IMR-90 (cell line): ENCODE measurements around the gene ALOX15. TPM values are rescaled to one million over a fixed set of nuclear protein-coding genes. Genes with fewer than 3 reads are reported as not detected.

Experiments
- ATAC-seq: fragments of 200-7000 bp; cut with Tn5 transposase; 2 replicates; pipeline ENCODE4 v1.9.1; 2020; ENCODE audit warnings: low read depth, mild to moderate bottlenecking, moderate library complexity
- BruUV-seq: library from RNA; stranded (reverse); fragments of 400-500 nt; replicated peaks from 2 replicates; lab custom pipeline; 2021; lab: Mats Ljungman, UMichigan
- CTCF ChIA-PET: fragments of 300-600 bp; formaldehyde crosslinking; extraction: SDS; loops from one replicate; lab custom pipeline; 2021; ENCODE audit warnings: antibody characterized with exemption; lab: Yijun Ruan, JAX
- POLR2A ChIA-PET: fragments of 300-600 bp; sonication (Branson Sonifier 250); formaldehyde crosslinking; loops from one replicate; lab custom pipeline; 2022; ENCODE audit warnings: antibody characterized with exemption; ENCODE audit not compliant: unreplicated experiment; lab: Charles Lee
- DNase-seq: peaks from one replicate; pipeline ENCODE4 v3.0.0; 2013
- H2AFZ ChIP-seq: replicated peaks from 2 replicates; pipeline ENCODE3; 2013; ENCODE audit warnings: low read length, mild to moderate bottlenecking; ENCODE audit not compliant: poor library complexity
- H2AK5ac ChIP-seq: 2 replicates; pipeline ENCODE4 v1.6.1; 2013; ENCODE audit warnings: low read depth, low read length, inconsistent platforms
- H2AK9ac ChIP-seq: replicated peaks from 2 replicates; pipeline ENCODE3; 2013; ENCODE audit warnings: mild to moderate bottlenecking, low read depth, low read length, moderate library complexity; ENCODE audit not compliant: poor library complexity
- H2BK120ac ChIP-seq: 2 replicates; pipeline ENCODE4 v1.6.1; 2013; ENCODE audit warnings: low read depth, low read length, inconsistent platforms
- H2BK15ac ChIP-seq: 3 replicates; pipeline ENCODE4 v1.6.1; 2013; ENCODE audit warnings: low read depth, low read length, inconsistent platforms
- H2BK20ac ChIP-seq: 2 replicates; pipeline ENCODE4 v1.6.1; 2013; ENCODE audit warnings: low read depth, mild to moderate bottlenecking, inconsistent platforms, low read length, moderate library complexity
- H2BK5ac ChIP-seq: 2 replicates; pipeline ENCODE4 v1.6.1; 2013; ENCODE audit warnings: mild to moderate bottlenecking, low read depth, low read length, inconsistent platforms; ENCODE audit not compliant: poor library complexity, severe bottlenecking
- H3K14ac ChIP-seq: replicated peaks from 2 replicates; pipeline ENCODE4 v1.6.1; 2013; ENCODE audit warnings: low read depth, low read length, inconsistent platforms
- H3K18ac ChIP-seq: 2 replicates; pipeline ENCODE4 v1.6.1; 2013; ENCODE audit warnings: low read depth, low read length, control low read depth
- H3K23ac ChIP-seq: 2 replicates; pipeline ENCODE4 v1.6.1; 2013; ENCODE audit warnings: low read depth, low read length, inconsistent platforms
- H3K27ac ChIP-seq: 2 replicates; pipeline ENCODE4 v1.5.1; 2013; ENCODE audit warnings: mild to moderate bottlenecking, control low read depth, low read length; ENCODE audit not compliant: insufficient read depth
- H3K27me3 ChIP-seq: 2 replicates; pipeline ENCODE4 v1.6.1; 2013; ENCODE audit warnings: low read length; ENCODE audit not compliant: control insufficient read depth, insufficient read depth
- H3K36me3 ChIP-seq: 2 replicates; pipeline ENCODE4 v1.6.1; 2013; ENCODE audit warnings: low read length, mixed read lengths; ENCODE audit not compliant: control insufficient read depth, insufficient read depth
- H3K4ac ChIP-seq: 2 replicates; pipeline ENCODE4 v1.6.1; 2013; ENCODE audit warnings: low read depth, low read length, inconsistent platforms
- H3K4me1 ChIP-seq: 2 replicates; pipeline ENCODE4 v1.6.1; 2013; ENCODE audit warnings: low read length, mixed read lengths; ENCODE audit not compliant: control insufficient read depth, insufficient read depth
- H3K4me2 ChIP-seq: 2 replicates; pipeline ENCODE4 v1.6.1; 2013; ENCODE audit warnings: low read depth, mild to moderate bottlenecking, control low read depth, low read length, moderate library complexity
- H3K4me3 ChIP-seq: 2 replicates; pipeline ENCODE4 v1.5.1; 2013; ENCODE audit warnings: low read depth, mild to moderate bottlenecking, control low read depth, low read length, moderate library complexity; ENCODE audit not compliant: insufficient read depth
- H3K56ac ChIP-seq: 2 replicates; pipeline ENCODE4 v1.6.1; 2013; ENCODE audit warnings: low read length, inconsistent platforms; ENCODE audit not compliant: insufficient read depth; ENCODE audit errors: extremely low read depth
- H3K79me1 ChIP-seq, 2 experiments: 2 replicates each; pipeline ENCODE4 v1.6.1; 2013; ENCODE audit warnings: low read length in 2 of 2, inconsistent platforms in 1 of 2, low read depth in 1 of 2
- H3K9ac ChIP-seq: 2 replicates; pipeline ENCODE4 v1.6.1; 2013; ENCODE audit warnings: low read depth, low read length, control low read depth
- H3K9me1 ChIP-seq: 2 replicates; pipeline ENCODE4 v1.6.1; 2013; ENCODE audit warnings: low read length, inconsistent platforms; ENCODE audit not compliant: insufficient read depth
- H3K9me3 ChIP-seq: 2 replicates; pipeline ENCODE4 v1.6.1; 2013; ENCODE audit warnings: low read length; ENCODE audit not compliant: control insufficient read depth, insufficient read depth
- H4K20me1 ChIP-seq: 2 replicates; pipeline ENCODE4 v1.6.1; 2013; ENCODE audit warnings: low read length, inconsistent platforms; ENCODE audit not compliant: insufficient read depth
- H4K5ac ChIP-seq: 2 replicates; pipeline ENCODE4 v1.6.1; 2013; ENCODE audit warnings: mild to moderate bottlenecking, low read depth, low read length, control low read depth
- H4K8ac ChIP-seq, 2 experiments: 2 replicates each; pipeline ENCODE4 v1.6.1; 2013; ENCODE audit warnings: low read depth in 2 of 2, low read length in 2 of 2, control low read depth in 1 of 2, inconsistent platforms in 1 of 2
- H4K91ac ChIP-seq: 2 replicates; pipeline ENCODE4 v1.6.1; 2013; ENCODE audit warnings: low read depth, low read length, inconsistent platforms; ENCODE audit not compliant: insufficient read depth
- BHLHE40 ChIP-seq: fragments of 150-350 bp; IDR thresholded peaks from 2 replicates; pipeline ENCODE4 v1.6.1; 2016; ENCODE audit warnings: mild to moderate bottlenecking, low read depth, low read length
- CEBPB ChIP-seq: IDR thresholded peaks from 2 replicates; pipeline ENCODE4 v1.6.1; 2012; ENCODE audit warnings: low read depth, low read length, improper control_type of control experiment
- CHD1 ChIP-seq: IDR thresholded peaks from 2 replicates; pipeline ENCODE4 v1.6.1; 2012; ENCODE audit warnings: low read depth, low read length, improper control_type of control experiment
- CTCF ChIP-seq: conservative IDR thresholded peaks from 2 replicates; pipeline ENCODE4 v1.5.1; 2012; ENCODE audit warnings: mild to moderate bottlenecking, low read depth, low read length, improper control_type of control experiment
- ELK1 ChIP-seq: fragments of 150-350 bp; IDR thresholded peaks from 2 replicates; pipeline ENCODE4 v1.6.1; 2016; ENCODE audit warnings: low read depth, mild to moderate bottlenecking, low read length, moderate library complexity, borderline replicate concordance
- FOS ChIP-seq: fragments of 150-350 bp; IDR thresholded peaks from 2 replicates; pipeline ENCODE4 v1.6.1; 2016; ENCODE audit warnings: low read depth, low read length
- MAFK ChIP-seq: IDR thresholded peaks from 2 replicates; pipeline ENCODE4 v1.6.1; 2012; ENCODE audit warnings: low read depth, low read length, improper control_type of control experiment
- MAZ ChIP-seq: IDR thresholded peaks from 2 replicates; pipeline ENCODE4 v1.6.1; 2012; ENCODE audit warnings: low read depth, mild to moderate bottlenecking, low read length, improper control_type of control experiment, moderate library complexity, borderline replicate concordance
- MXI1 ChIP-seq: IDR thresholded peaks from 2 replicates; pipeline ENCODE4 v1.6.1; 2012; ENCODE audit warnings: low read depth, mild to moderate bottlenecking, low read length, moderate library complexity, borderline replicate concordance
- NFE2L2 ChIP-seq: fragments of 150-350 bp; IDR thresholded peaks from 2 replicates; pipeline ENCODE4 v1.6.1; 2016; ENCODE audit warnings: low read depth, mild to moderate bottlenecking, low read length
- POLR2A ChIP-seq: IDR thresholded peaks from 2 replicates; pipeline ENCODE4 v1.6.1; 2012; ENCODE audit warnings: mild to moderate bottlenecking, low read depth, low read length
- RAD21 ChIP-seq: IDR thresholded peaks from 2 replicates; pipeline ENCODE4 v1.6.1; 2012; ENCODE audit warnings: low read length, improper control_type of control experiment
- RCOR1 ChIP-seq: IDR thresholded peaks from 2 replicates; pipeline ENCODE4 v1.6.1; 2012; ENCODE audit warnings: mild to moderate bottlenecking, low read length, improper control_type of control experiment; ENCODE audit not compliant: insufficient replicate concordance
- RFX5 ChIP-seq: IDR thresholded peaks from 2 replicates; pipeline ENCODE4 v1.8.0; 2012; ENCODE audit warnings: low read depth, mild to moderate bottlenecking, low read length, moderate library complexity
- WGBS, 2 experiments: methylation state at CpG; one replicate each; pipeline versions ENCODE4 v1.1.5 to v1.1.7; 2013; ENCODE audit warnings: missing lambda C conversion rate in 2 of 2; ENCODE audit not compliant: insufficient read length in 1 of 2; ENCODE audit errors: extremely low coverage in 2 of 2; 5-methylcytosine and 5-hydroxymethylcytosine counted together
- dilution Hi-C: fragments of 300-500 bp; cut with HindIII; formaldehyde crosslinking; loops from one replicate; pipeline ENCODE4 v1.14.3; 2018; ENCODE audit warnings: low sequenced_read_pairs; ENCODE audit not compliant: unreplicated experiment
- in situ Hi-C: fragments of 300-500 bp; cut with MboI; formaldehyde crosslinking; loops from 3 replicates; pipeline ENCODE4 v1.14.3; 2019; ENCODE audit warnings: low sequenced_read_pairs, inconsistent platforms, mixed read lengths
- intact Hi-C: fragments of 100-400 bp; cut with micrococcal nuclease; formaldehyde crosslinking; loops from 2 replicates; pipeline ENCODE4 v1.10.0; 2022
- polyA plus RNA-seq, 3 experiments: library from polyadenylated mRNA; depleted of rRNA; stranded (reverse); fragments of >200 nt; gene quantifications; 2 replicates each; pipeline ENCODE4 v1.2.3, GENCODE V29; 2012; ENCODE audit warnings: low replicate concordance in 1 of 3
- total RNA-seq: library from RNA; depleted of rRNA; stranded (reverse); fragments of >200 nt; gene quantifications from 2 replicates; pipeline ENCODE4 v1.2.3, GENCODE V29; 2012

ALOX15 gene
- total and polyA plus RNA-seq, 2 of the 4 experiments (the other 2 are of a cell fraction): not detected

GRCh38 chr17:4616476-4616875, 25.0 kb downstream of the ALOX15 start:
- H3K9me1 ChIP-seq: no peaks in the 10 kb centered on the region; the same call in 1 of the 2 replicates
- no peak overlapping the region for H3K23ac ChIP-seq
- no peak overlapping the region for H3K4ac ChIP-seq
- H4K91ac ChIP-seq: no peak overlapping the region
- H3K9me3 ChIP-seq: no peaks in the 10 kb centered on the region
- H2BK20ac ChIP-seq: no peak overlapping the region
- no peaks in the 10 kb centered on the region for H3K36me3 ChIP-seq
- H3K9ac ChIP-seq: no peak overlapping the region
- H2AFZ ChIP-seq: no peak overlapping the region
- no peak overlapping the region for H2BK15ac ChIP-seq
- H4K20me1 ChIP-seq: no peaks in the 10 kb centered on the region
- no peak for DNase-seq
- H2AK9ac ChIP-seq: no peak overlapping the region
- no peaks in the 10 kb centered on the region for H3K79me1 ChIP-seq
- ChIA-PET POLR2A (no interaction called here), CTCF (no interaction called here)
- H2BK120ac ChIP-seq: no peak overlapping the region
- H3K4me1 ChIP-seq: no peaks in the 10 kb centered on the region
- WGBS, 2 experiments: 44% methylated on average over 4 of the region's 9 CpGs; no CpG with 5 or more reads in 1 of the 2 experiments
- no peak overlapping the region for H2BK5ac ChIP-seq
- dilution Hi-C loops (no loop called here), intact Hi-C loops (no loop called here), in situ Hi-C loops (no loop called here)
- no peak overlapping the region for H3K4me2 ChIP-seq
- H3K27me3 ChIP-seq: peaks cover 27% of the 10 kb centered on the region
- no peak for ATAC-seq
- no peak overlapping the region for H4K8ac ChIP-seq
- H3K18ac ChIP-seq: no peak overlapping the region
- no peak overlapping the region for H4K5ac ChIP-seq
- no peak overlapping the region for H3K27ac ChIP-seq
- H3K14ac ChIP-seq: no peak overlapping the region
- no peak overlapping the region for H2AK5ac ChIP-seq
- H3K4me3 ChIP-seq: no peak overlapping the region
- BruUV-seq: no TSS peak
- no peak overlapping the region for H3K56ac ChIP-seq
- TF ChIP-seq FOS (no peak), MXI1 (no peak), RFX5 (no peak), POLR2A (no peak), ELK1 (no peak), BHLHE40 (no peak), CEBPB (no peak), NFE2L2 (no peak), MAZ (no peak), RAD21 (no peak), CTCF (no peak), MAFK (no peak), CHD1 (no peak), RCOR1 (no peak)
